Left hindlimb (tissue), 1 donor: ENCODE data around the gene TOB2.
"Not testable (repeated sequence)": the region's sequence is repeated elsewhere in the genome, so short reads cannot be mapped to it uniquely, and the experiment has no call there.

ENCODE experiments used
- DNase-seq: peaks from one replicate; pipeline ENCODE4 v3.0.0-alpha.2; 2018

Gene TOB2

DNA sequence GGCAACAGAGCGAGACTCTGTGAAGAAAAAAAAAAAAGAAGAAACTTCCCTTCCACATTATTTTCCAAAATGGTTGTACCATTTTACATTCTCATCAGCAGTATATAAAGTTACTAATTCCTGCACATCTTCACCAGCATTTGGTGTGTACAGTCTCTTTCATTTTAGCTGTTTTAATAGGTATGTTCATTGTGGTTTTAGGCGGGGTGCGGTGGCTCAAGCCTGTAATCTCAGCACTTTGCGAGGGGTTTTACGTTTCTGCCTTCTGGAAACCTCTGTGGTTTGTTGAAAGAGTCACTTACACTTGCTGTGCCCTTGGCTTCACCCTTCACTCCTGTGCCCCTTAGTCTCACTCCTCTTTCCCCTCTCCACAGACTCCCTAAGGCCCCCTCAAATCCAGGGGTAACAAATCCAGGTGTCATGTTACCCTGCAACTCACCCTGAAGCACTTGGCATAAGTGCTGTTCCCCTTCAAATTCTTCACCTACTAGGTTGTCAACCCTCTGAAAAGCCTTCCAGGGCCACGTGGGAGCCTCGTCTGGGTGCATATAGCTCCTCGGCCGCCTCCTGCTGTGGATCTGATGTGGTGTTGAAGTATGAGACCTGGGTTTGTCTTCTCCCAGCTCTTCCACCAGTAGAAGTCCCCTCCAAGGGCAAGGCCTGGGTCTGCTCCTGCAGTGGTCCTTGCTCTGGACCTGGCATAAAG, 20.8 kb downstream of the TOB2 start:
- no peak for DNase-seq

DNA sequence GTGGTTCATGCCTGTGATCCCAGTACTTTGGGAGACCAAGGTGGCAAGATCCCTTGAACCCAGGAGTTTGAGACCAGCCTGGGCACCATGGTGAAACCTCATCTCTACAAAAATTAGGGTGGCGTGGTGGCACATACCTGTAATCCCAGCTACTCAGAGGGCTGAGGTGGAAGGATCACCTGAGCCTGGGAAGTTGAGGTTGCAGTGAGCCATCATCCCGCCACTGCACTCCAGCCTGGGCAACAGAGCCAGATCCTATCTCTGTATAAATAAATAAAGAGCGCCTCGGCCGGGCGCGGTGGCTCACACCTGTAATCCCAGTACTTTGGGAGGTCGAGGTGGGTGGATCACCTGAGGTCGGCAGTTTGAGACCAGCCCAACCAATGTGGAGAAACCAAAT, 27.9 kb downstream of the TOB2 start:
- no peak for DNase-seq

DNA sequence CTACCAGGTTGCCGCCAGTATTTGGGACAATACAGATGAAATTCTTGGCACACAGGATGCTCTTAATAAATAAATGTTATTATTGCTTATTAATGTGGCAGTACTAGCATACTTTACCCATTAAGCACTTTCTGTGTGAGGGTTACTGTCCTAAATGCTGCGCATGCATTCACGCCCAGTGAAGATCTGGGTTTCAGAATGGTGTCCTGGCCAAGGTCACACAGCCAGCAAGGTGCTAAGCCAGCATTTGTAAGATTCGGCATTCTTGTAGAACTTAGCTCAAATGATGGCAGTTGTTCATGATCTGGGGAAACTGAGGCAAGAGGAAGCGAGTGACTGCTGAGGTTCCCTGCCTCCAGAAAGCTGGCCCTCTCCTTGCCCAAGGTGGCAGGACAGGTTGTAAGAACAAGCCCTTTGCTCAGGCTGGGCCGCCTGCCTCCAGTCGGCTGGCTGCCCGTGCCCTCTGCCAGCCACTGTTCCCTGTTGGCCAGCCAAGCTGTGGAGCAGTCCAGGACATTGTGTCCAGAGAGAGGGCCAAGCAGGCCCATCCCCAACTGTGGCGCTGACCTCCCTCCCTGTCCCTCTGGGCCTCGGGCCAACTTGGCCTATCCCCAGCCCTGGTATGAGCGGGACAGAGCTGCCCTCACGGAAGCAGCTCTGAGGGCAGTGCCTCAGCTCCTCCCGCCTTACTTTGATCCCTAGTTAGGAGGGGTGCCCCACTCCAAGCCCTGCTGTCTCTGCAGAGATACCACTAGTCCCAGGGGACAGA, 28.8 kb downstream of the TOB2 start:
- DNase-seq: peak; percentile 74

DNA sequence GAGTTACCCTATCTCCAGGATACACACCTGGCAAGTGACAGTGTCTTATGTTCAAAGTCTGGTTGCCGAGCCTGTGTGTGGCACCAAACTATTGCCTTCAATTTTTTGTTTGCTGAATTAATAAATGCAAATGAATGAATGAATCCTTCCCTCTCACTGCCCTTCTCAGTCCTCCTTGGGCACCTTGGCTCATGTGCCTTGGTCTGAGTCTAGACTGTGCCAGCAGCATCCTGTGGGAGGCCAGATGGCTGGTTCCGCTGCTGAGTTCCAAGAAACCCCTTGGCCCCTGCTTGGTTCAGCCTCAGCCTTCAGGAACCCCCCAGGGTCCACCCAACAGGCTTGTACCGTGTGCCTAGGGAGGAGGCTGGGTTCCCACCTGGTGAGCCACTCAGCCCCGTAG, 31.0 kb downstream of the TOB2 start:
- no peak for DNase-seq

DNA sequence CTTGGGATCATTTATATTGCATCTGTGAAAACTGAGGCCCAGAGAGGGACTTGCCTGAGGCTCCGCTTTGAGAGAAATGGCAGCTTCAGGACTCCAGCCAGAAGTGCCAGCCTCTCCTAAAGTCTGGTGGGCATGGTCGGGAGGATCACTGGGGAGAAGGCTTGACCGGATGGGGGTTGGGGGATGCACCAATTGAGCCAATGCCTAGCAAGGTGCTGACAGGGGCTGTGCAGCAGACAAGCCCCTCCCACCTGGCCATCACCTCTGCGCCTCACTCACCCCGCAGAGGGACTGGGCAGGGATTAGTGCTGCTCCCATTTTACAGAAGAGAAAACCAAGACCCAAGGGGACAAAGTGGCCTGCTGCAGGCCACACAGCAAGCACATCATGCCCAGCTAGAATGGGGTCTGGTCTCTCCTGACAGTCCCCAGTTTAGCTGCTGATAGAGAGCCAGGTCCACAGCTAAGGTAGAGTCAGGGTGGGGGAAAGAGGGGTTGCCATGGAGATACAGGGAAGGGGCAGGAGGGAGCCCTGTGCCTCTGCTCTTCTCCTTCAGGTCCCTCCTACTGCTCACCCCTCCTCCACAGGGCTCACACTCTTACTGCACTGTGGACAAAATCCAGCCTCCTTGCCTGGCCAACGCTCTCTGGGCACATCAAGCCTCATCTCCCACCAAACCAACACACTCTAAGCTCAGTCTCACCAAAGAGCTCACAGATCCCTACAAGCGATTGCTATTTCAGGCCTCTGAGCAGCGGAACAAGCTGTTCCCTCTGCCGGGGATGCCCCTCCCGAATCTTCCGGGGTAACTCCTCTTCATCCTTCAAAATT, 35.4 kb downstream of the TOB2 start:
- DNase-seq: no peak

DNA sequence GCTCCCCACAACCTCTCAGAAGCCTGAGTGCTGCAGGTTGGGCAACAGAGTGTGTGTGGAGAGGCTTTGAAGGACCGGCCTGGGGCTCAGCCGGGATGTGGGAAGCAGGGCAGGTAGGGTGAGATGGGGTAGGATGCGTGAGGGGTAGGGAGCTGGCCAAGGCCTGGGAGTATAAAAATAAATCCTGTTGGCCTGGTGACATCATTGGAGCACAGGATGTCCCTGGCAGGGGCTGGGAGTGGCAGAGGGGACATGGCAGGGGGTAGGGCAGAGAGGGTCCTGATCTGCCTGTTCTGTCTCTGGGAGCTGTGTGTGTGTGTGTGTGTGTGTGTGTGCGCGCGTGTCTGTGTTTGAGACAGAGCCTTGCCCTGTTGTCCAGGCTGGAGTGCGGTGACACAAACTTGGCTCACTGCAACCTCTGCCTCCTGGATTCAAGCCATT, 36.3 kb downstream of the TOB2 start:
- no peak for DNase-seq

DNA sequence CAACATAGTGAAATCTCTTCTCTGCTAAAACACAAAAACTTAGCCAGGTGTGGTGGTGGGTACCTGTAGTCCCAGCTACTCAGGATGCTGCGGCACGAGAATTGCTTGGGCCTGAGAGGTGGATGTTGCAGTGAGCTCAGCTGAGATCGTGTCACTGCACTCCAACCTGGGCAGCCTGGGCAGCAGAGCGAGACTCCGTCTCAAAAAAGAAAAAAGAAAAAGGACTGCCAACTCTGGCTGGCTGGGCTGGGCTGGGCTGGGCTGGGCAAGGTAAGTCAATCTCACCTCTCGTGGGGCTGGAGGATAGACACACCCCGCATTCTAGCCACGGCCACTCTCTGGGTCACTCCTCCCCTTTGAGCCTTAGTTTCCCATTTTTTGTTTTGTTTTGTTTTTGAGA, 37.9 kb downstream of the TOB2 start:
- no peak for DNase-seq

DNA sequence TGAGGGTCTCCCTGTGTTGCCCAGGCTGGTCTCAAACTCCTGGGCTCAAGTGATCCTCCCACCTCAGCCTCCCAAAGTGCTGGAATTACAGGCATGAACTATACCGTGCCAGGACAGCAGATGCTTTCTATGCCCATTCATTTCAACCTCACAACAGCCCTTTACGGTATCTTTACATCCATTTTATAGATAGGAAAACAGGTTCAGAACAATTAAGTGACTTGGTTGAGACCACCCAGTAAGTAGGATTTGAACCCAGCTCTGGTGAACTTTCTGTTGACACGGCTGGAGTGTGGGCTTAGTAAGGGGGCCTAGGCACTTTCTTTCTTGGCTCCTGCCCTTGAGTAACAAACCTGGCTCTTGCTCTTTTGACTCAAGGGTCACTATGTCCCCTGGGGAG, 39.2 kb downstream of the TOB2 start:
- no peak for DNase-seq

DNA sequence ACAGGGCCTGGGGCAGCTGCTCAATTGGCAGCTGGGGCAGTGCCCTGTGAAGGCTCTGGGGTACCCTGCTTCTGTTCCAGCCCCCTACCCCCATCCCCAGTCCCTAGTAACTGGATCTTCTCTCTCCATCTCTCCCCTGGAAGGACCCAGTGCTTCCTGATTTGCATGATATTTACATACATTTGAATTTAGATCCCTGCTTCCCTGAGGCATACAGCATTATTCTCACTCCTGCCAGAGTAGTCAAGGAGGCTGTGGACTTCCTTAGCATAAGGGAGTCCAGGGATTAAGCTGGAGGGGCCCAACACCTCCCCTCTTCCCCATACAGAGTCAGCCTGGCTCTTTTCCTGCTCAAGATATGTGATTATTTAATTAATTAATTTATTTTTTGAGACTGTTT, 40.2 kb downstream of the TOB2 start:
- no peak for DNase-seq

DNA sequence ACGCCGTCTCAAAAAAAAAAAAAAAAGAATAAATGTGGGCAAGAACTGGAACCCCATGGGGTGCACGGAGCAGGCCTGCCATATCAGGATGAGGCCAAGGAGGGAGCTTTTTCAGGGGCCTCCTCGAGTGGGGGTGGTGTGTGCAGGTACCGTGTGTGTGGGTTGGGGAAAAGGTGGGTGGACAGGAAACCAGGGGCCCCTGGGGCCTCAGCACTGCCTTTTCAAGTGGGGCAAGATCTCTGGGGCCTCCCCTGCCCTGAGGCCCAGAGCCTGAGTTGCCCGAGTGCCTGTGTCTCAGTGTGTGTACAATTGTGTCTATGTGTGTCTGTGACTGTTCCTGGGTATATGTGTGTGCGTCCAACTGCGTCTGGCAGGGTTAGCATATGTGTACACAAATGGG, 41.0 kb downstream of the TOB2 start:
- DNase-seq: no peak

DNA sequence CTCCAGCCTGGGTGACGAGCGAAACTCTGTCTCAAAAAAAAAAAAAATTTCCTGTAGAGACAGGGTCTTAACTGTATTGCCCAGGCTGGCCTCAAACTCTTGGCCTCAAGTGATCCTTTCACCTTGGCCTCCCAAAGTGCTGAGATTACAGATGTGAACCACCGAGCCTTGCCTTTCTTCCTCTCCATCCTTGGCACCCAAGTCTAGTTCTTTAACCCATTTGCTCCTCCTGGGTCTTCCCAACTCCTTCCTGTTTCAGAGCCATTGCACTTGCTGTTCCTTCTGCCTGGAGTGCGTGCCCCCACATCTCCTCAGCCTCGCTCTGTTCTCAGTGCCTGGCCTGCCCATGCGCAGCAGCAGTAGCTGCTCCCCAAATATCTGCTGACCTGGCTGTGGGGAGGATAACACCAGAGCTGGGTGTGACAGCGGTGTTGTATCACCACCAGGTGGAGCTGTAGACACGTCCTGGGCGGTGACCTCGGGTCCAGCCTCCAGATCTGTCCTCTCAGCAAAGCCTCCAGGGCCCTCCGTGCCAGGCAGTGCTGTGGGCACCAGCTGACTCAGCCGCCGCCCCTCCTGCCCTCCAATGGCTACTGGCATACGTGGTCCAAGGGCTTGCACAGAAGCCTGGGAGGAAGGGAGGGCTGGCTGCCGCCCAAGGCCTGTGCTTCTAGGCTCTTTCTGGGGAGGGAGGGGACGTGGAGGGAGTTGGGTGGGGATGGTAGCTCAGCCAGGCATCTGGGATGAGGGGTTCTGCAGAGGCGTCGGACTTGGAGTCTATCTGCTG, 42.9 kb downstream of the TOB2 start:
- peak; percentile 87 for DNase-seq

DNA sequence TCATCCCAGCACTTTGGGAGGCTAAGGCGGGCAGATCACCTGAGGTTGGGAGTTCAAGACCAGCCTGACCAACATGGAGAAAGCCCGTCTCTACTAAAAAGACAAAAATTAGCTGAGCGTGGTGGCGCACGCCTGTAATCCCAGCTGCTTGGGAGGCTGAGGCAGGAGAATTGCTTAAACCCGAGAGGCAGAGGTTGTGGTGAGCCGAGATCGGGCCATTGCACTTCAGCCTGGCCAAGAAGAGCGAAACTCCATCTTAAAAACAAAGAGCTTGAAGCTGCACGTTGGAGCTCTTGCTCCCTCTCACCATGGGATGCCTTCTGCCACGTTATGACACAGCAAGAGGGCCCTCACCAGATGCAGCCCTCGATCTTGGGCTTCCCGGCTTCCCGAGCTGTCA, 43.8 kb downstream of the TOB2 start:
- DNase-seq: not testable (repeated sequence)

DNA sequence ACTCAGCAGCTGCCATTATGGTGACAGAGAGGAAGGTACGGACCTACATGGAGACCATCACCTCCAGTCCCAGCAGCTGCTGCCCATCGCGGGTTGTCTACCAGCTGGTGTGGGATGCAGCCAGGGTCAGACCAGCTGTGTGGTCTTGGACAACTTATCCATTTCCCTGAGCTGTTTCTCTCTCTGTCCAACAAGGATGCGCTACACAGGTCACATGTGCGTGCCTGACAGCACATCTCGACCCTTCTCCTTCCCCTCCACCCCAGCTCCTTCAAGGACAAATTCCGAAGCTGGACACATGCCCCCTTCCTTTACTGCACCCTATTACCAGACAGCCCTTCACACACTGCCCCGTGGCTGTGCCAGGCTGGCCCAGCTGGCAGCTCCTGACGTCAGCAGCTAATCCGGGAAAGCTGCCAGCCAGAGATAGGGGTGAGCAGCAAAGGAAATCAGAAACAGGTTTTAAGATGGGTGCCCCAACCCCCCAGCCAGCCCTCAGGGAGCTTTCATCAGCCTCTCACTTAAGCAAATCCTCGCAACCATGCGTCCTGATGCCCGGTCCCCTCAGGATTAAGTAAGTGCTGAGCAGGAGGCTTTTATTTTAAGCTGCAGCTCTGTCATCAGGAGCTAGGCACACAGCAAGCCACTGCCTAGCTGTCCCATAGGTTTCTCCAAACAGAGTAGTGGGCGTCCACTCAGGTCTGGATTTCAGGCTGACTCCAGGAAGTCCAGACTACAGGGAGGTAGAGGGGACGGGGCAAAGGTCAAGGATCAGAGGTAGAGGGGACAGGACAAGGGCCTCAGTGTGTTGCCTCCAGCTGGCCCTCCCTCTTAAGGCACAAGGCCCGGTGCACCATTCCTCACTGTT, 44.6 kb downstream of the TOB2 start:
- peak; percentile 58 for DNase-seq

DNA sequence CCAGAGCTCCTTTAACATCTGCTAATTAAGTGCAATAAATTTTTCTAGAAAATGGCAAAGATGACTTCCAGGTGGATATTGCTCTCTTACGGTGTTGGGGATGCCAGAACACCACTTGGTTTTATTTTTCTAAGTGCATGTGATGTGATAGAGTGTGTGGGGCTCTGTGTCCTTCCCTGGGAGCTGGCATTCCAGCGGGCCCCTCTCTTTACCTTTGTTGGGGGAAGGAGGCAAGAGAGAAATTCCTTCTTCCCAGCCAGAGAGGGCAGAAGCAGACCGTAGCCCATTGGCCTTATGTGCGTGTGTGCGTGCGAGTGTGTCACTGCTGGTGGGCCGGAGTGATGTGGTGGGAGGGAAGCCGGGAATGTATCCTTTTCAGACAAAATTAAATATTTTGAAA, 47.7 kb downstream of the TOB2 start:
- no peak for DNase-seq

DNA sequence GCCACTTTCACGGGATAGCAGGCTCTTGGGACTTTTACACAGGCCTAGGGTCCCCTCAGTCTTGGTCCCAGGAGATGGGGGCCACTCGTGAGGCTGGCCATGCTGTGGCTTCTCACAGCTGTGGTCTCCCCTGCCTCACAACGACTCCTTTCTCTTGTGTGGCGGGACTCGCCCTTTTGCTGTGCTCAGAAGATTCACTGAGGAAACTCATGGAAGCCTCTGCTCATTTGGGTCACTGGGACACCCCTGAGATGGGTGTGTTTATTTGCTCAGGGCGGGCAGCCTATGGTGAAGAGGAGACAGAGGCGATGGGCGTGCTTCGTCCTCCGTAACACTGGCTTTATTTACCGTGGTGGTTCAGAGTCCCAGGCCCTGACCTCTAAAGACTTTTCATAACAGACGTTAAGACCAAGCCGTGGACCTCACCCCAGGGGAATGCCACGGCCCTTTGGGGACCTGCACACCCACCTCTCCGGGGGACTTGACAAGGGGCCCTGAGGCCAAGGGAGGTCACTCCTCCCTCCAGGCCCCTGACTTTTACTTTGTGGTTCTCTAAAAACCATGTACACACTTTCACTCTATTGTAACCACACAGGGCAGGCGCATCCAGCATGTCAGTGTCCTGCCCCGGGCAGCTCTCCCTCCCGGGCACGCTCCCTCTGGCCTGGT, 49.3 kb downstream of the TOB2 start:
- no peak for DNase-seq

DNA sequence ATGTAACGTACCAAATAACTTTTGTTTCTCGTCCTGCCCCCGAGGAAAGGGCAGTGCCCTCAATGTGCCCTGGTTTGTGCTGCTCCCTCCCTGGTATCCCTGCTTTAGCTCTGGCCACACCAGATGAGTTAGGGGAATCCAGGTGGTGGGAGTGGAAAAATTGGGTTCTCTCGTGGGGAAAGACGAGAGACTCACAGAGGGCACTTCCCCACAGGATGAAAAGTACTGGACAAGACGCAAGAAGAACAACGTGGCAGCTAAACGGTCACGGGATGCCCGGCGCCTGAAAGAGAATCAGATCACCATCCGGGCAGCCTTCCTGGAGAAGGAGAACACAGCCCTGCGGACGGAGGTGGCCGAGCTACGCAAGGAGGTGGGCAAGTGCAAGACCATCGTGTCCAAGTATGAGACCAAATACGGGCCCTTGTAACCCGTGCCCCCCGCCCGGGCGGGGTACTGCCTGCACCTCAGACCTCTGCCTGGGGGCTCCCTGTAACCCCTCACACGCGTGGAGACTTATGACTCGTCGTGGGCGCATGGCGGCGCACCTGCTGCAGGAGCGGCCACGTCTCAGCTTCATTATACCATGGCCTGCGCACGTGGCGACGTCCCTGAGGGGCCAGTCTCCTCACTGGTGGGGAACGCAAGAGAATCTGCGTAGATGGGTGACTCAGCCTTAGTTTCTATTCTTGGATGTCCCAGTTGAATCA, 50.9 kb downstream of the TOB2 start:
- DNase-seq: no peak

DNA sequence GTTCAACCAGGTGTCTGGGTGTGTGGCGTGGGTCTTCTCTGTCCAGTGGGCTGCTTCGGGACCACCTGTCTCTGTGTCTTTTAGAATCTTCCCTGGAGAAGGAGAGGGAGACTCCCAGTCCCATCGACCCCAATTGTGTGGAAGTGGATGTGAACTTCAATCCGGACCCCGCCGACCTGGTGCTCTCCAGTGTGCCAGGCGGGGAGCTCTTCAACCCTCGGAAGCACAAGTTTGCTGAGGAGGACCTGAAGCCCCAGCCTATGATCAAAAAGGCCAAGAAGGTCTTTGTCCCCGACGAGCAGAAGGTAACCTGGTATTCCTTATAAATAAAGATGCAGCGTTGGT, 52.6 kb downstream of the TOB2 start:
- no peak for DNase-seq

DNA sequence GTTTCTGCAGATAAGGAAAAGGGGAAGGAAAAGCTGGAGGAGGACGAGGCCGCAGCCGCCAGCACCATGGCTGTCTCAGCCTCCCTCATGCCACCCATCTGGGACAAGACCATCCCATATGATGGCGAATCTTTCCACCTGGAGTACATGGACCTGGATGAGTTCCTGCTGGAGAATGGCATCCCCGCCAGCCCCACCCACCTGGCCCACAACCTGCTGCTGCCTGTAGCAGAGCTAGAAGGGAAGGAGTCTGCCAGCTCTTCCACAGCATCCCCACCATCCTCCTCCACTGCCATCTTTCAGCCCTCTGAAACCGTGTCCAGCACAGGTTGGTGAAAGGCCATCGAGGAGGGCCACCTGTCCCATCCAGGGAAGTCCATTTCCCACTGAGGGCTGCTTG, 59.3 kb downstream of the TOB2 start:
- no peak for DNase-seq

DNA sequence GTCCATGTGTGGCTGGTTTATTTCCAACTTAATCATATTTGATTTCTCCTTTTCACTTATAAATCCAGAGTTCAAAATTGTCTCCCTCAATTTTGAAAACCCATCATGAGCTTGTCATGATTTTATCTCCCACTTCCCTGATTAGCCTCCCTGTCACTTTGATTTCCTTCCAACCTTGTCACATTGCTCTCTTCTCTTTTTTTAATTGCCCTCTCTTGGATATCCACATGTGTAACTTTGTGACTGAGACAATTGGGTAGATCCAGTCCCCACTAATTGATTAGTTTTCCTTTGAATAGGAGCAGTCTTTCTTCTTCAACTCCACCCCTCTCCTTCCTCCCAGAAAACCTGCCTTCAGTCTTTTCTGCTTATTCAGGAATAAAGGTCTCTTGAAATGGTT, 62.5 kb downstream of the TOB2 start:
- DNase-seq: no peak
